Measurements from ENCODE around the gene SLC39A11.

- TF ChIP-seq CTCF (IDR thresholded peaks at IDR 0.05), result no peak
- no peak for TF ChIP-seq POLR2A (IDR thresholded peaks at IDR 0.05)
Observed at GRCh38 chr17:73043686-73044581, 48.6 kb downstream of the SLC39A11 start.
